Occipital lobe (tissue), 1 donor: ENCODE results near the gene ERICH3. TPM values are rescaled to one million over a fixed set of nuclear protein-coding genes. Genes with fewer than 3 reads are reported as not detected.

ENCODE experiments used
- total RNA-seq: library from RNA; depleted of rRNA; stranded (reverse); fragments of >200 nt; gene quantifications from one replicate; pipeline ENCODE4 v1.2.3, GENCODE V29; 2014

The ERICH3 gene
- total RNA-seq, 1 donor from 2014 or later: 16.7 TPM

Other genes with a start within 250 kb of the ERICH3 start
- gene LRRC53, start 161.2 kb downstream of the ERICH3 start, total RNA-seq: not detected
- gene CRYZ, start 59.3 kb upstream of the ERICH3 start, total RNA-seq: 6.9 TPM
- 6.6 TPM for gene TYW3, start 59.4 kb upstream of the ERICH3 start, total RNA-seq